NOMO-1 treated with dmso at 0.1 percent for 144 hours (cell line): Measurements from ENCODE around the gene ENO4.

Experiments
- DNase-seq: peaks from one replicate; lab custom pipeline; 2025; ENCODE audit not compliant: unreplicated experiment; lab: John Stamatoyannopoulos, UW

Gene ENO4

GRCh38 chr10:116849248-116850057 lies at the start of gene ENO4:
ENO4 (plus strand) TSS chr10:116849499; CDS start chr10:116849567, 68 bp downstream.
- DNase-seq, result no peak

DNA sequence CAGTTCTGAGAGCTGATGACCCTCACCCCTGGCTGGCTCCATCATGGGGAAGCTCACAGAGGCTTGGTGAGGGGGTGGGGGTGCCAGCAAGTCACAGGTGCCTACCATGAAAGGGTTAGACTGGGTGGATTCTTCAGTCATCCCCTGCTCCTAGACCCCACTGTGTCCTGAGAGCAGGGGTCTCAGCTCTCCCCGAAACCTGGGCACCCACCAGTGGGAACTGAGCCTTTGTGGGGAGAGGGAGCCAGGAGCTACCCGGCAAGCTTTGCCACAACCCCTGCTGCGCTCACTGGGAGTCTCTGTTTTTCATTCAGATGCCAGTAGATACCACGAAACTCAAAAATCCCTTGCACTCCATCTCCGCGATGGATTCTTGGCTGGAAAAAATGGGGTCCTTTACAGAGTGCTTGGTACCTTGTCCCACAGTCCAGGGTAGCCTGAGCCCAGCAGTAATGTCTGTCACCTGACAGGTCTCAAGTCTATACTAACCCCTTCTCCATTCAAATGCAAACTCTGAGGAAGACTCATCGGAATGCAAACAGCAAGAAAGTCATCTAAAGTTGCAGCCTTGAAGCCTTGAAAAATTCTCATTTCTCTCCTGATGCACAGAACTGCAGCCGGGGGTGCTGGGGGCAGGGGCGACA lies 48.9 kb upstream of the ENO4 start:
- no peak for DNase-seq

GRCh38 chr10:116801658-116802057 lies 47.6 kb upstream of the ENO4 start:
- no peak for DNase-seq

DNA sequence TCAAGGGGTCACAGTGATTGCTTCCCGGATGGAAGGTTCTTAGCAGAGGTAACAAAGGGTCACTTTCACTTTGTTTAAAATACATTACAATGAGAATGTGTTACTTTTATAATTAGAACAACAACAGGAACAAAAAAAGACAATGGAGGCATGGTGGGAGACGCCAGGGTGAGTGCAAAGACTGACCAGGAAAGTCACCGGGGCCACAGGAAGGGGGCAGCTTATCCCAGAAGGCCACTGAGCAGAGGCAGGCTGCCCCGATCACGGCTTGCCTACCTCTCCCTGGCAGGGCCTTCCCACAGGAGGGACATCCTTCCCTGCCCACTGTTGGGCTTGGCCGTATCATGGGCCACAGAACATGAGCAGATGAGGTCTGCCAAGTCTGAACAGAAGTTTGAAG lies 46.8 kb upstream of the ENO4 start:
- DNase-seq, result no peak

GRCh38 chr10:116802876-116803275 lies 46.4 kb upstream of the ENO4 start:
- DNase-seq, result no peak

DNA sequence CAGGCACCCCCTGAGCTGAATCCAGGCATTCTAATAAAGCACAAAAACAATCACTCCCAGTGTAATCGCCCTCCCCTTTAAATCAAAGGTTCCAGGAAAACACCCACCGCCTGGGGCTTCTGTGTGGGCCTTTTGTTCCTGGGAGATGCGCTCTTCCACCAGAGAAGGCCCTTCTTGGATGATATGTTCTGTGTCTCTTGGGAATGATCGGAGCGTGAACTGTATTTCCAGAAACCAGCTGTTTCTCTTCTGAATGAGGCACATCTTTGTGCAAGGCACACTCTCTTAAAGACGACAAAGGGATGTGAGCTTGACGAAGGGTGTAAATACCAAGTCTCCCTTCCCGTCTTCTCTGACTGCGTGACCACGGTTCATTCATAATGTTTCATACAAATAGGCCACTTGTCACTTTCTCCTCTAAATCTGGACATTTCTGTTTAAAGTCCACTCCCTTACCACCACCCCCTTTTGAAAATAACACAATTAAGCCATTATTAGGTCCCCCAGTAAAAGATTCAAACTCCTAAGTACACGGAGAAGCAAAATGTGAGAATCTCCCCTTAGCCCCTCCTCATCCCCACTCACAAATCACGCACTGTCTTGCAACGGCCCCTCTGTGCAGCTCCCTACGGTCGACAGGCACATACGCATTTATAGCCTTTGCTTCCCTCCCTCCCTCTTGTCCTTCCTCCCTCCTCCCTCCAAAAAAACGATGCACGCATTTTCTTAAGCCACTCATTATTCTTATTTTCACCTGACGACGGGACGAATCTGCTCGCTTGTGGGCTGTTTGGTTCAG lies 45.6 kb upstream of the ENO4 start:
- DNase-seq, result no peak

GRCh38 chr10:116808706-116809105 lies 40.6 kb upstream of the ENO4 start:
- no peak for DNase-seq

- no peak for DNase-seq
Observed at GRCh38 chr10:116809483-116810119, 39.7 kb upstream of the ENO4 start.

DNA sequence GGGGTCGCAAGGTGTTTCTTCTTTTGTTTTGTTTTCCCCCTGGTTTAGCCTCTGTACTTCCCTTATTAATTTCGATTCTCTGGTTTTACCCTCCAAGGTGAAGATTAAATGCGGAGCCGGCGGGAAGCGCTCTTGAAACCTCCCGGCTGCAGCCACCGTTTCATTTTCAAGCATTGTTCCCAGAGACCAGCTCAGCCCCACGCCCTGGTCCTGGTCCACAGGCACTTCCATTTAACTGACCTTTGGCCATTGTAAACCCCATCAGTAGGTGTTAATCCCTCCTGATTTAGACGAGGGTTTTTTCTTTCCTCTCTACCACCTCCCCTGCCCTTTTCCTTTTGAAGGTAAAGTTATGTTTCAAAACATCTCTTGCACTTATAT lies 39.2 kb upstream of the ENO4 start:
- no peak for DNase-seq

DNA sequence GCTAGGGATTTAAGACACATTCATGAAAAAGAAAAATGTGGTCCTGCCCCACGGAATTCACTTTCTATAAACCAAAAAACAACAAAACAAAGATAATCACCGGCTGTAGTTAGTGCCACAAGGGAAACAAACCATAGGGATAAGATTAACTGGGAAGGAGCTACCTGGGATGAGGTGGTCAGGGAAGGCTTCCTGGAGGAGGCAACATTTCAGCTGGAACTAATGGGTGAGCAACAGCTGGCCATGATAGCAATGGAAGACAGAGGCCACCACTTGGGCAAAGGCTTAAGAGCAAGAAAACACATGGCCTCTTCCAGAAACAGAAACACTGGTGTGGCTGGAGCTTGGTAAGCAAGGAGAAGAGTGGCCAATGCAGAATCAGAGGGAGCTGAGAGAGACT lies 38.4 kb upstream of the ENO4 start:
- DNase-seq, result no peak

- DNase-seq, result no peak
Observed at GRCh38 chr10:116811691-116812090, 37.6 kb upstream of the ENO4 start.

DNA sequence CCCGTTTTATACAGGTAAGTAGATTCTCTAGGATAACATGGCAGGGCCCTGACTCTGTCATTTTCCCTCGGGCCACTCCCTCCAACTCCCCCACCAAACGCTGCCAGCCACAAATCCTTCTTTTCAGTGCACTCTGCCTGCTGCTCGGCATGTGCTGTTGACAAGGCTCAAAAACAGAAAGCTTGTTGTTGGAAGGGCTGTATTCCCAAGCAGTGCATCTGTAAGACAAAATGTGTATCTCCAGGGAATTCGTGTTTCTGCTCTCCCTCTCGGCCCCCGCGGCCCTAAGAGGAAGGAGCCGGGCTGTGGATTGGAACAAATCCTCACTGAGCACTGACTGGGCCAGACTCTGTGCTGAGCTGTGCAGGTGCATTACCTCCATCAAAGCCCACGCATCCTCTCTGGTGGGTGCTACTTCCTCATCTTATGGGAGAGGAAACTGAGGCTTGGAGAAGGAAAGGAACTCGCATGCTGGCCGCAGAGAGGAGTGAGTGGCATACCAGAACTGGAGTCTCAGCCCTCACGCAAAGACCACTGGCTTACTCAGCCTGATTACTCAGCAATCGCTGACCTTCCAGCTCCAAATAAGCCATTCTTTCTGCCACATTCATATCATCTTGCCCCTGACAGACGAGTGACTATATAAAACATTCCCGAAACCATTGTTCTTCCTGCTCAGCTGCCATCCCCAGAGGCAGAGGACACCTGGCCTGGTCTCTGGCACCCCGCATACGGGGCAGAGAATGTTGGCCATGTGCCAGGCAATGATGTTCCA lies 33.5 kb upstream of the ENO4 start:
- no peak for DNase-seq

DNA sequence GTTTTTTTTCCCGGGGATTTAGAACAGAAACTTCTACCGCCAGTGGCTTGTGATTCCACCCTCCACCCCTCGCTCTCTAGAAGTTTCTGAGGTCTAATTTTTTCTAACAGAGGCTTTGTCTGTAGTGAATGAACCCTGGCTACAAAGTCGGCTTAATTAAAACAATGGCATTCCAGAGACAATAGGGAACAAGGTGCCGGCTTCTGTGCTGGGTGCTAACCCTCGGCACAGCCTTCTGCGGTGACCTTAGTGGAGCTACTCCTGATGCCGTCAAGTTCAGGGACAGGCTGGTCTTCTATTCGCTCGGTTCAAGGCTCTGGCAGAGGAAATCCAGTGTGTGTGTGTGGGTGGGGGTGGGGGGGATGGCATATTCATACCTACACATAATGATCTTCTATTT lies 32.1 kb upstream of the ENO4 start:
- no peak for DNase-seq

DNA sequence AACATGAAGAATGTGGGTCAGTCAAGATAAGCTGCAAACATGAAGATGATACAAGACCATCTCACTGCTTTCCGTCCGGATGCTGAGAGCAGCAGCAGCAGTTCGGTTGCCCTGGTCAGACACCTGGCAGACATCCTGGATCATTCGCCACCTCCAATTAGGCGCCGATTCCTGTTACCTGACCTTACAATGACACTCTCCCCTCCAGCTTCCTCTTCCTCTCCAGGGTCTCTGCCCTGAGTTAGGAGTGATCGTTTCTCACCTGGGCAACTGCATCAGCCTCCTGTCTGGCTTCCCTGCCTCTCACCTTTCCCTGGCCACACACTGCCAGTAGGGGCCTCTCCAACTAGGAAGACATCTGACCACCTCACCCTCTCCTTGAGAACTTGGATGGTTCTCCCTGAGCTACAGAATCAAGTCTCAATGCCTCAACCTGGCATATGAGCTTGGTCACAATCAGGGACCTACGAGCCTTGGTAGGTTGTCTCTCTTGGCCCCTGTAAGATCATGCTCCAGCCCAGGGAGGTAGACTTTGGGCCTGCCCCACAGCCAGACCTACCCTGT lies 31.4 kb upstream of the ENO4 start:
- no peak for DNase-seq

- DNase-seq, result no peak
Observed at GRCh38 chr10:116819999-116820677, 29.2 kb upstream of the ENO4 start.

GRCh38 chr10:116825901-116826300 lies 23.4 kb upstream of the ENO4 start:
- DNase-seq, result no peak

DNA sequence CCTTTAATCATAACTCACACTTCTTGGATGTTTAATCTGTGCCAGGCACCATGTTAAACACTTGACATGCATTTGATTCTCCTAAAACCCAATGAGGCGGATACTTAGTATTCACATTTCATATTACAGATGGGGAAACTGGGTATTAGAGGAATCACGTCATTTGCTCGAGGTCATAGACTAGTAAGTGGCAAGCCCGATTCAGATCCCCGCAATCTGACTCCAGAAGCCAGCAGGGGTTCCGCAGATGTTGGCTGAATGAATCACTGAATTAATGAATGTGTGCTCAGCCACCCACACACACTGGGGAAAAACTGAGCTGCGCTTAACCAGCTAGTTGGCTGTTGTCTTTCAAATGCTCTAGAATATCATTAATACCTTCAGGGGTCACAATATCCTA lies 22.5 kb upstream of the ENO4 start:
- no peak for DNase-seq

GRCh38 chr10:116827214-116827671 lies 22.1 kb upstream of the ENO4 start:
- DNase-seq, result no peak

DNA sequence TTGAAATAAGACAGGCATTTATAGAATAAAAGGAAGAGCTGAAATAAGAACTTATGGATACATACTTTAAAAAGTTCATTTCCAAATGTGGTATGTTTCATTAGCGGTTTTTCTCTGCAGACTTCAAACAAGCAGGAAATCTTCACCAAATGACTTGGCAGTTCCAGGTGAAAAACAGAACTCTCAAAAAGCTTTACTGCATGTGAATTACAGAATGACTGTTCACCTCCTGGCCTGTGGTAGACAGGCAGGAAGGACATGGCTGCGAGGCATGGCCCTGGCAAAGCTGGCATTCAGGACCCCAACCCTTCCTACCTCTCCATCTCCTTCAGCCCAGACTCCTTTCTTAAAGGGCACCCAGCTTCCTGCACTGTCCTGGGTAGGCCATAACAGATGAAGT lies 21.2 kb upstream of the ENO4 start:
- no peak for DNase-seq

DNA sequence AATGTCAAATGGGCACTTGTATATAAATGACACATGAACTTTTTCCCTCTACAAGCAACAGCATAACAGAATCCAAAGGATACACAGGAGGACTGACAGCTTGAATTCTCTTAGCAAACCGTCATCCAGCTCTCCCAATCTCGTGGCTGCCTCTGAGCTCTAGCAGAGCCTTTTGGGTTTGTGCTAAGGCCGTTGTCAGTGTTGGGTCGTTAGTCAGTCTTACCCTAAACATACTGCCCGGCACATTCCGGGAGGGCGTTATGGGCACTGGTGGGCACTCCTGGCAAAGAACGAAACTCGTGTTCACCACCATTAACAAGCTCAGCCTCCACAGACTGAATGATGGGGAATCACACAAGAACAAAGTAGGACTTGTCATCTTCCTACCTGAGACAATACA lies 19.6 kb upstream of the ENO4 start:
- DNase-seq, result no peak
